NOMO-1 (cell line): ENCODE measurements around the gene SLAMF9.

Experiments used
- DNase-seq, 2 experiments: peaks; one replicate each; lab custom pipeline; 2025; ENCODE audit not compliant: unreplicated experiment in 2 of 2; lab: John Stamatoyannopoulos, UW

The SLAMF9 gene

DNA sequence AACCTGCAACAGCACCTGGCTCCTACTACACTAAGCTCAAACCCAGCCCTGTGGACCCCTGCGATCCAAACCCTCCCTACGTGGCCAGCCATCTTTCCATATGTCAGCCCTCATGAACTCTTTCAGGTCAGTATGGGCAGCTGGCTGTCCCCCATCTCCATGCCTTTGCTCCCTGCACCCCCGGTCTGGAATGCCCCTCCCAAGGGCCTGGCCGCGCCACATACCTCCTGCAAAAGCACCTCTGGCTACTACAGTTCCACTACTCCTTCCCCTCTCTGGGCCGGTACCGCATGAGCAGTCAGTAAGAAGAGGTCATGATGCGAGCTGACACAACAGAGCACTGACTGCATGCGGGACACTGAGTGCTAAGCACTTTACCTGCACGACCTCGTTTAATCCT, 18.7 kb downstream of the SLAMF9 start:
- DNase-seq = no peak

DNA sequence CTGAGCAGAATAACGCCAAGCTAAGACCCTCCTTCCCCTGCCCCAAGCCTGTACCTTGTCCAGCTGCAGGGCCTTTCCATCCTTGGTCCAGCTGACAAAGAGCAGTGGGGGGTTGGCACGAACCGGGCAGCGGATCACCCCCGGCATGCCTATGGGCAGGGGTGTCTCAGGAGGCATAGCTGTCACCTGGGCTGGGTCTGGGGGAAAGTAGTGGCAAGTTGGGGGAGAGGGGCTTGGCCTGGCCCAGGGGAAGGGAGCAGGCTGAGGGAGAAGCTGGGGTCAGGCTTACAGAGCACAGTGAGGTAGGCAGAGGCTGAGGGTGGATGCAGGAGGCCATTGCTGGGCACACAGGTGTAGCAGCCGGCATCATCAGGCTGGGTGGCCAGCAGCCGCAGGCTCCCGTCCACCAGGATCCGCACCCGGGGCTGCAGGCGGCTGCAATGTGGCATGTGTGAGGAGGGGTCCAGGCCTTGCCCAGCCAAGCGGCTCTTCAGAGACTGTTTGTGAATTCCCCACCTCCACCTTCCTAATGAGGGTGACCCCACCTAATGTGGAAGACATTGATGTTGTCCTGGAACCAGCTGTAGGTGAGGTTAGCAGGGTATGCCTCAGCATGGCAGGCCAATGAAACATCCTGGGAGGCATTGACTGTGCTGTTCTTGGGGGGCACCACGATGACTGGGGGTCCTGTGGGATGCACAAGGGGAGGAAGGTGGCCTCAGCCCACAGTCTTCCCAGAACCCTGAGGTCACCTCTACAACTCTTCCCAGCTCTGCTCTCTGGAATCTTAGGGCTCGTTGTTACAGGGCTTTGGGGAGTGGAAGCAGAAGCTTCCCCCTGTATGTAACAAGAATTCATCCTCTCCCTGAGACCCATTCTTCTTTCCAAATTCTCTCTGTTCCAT, 19.6 kb downstream of the SLAMF9 start:
- DNase-seq = no peak

DNA sequence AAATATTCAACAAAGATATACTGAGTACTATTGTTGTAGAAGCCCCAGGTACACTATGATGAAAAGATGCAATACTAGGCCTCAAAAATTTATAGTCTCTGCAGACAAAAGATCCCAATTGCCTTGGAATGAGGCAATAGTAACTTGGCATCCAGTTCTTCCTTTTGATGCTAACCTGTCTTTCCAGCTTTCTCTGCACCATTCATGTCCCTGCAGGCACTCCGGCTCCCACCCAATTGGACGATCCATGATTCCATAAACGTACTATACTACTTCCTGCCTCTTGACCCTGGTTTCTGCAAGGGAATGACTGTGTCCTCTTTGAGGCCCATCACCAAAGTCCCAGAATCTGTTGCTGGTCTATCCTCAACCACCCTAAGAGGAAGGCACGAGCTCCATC, 20.7 kb downstream of the SLAMF9 start:
- no peak for DNase-seq

DNA sequence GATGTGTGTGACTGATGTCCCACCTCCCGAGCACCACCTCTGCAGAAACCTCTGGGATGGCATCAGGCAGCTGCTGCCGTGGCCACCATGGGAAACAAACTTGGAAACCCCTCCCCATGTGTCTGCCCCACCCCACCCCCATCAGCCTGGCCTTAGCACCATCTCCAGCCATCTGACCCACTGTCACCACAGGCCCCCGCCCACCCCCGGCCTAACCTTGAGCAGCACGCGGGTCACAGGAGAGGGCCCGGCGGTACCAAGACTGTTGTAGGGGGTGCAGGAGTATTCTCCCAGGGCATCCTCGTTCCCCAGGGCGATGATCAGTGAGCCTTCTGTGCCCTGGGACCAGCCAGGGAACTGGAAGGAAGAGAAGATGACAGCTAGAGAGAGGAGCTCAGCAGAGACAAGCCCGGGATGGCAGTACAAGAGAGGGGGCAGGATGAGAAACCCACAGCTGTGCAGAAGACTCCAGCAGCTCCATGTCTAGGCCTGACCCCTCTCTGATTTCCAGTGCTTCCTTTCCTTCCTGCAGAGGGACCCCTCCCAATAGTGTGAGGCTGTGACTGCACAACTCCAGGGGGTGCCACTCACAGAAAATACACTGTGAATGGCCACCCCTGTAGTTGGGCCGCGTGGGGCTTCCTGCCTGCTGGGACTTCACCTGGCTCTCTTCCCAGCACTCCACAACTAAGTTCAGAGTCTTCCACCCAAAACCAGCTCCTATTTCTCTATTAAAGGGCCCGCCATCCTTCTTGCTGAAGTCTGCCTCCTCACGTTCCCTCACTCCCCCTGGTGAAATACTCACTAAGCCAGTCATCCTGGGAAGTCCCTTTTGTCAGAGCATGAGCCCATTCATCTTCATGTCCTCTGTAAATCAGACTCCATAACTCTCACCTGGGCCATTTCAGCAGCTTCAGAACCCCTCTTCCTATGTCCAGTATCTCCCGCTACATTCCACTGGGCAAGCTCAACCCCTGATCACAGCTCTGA, 21.4 kb downstream of the SLAMF9 start:
- no peak for DNase-seq

DNA sequence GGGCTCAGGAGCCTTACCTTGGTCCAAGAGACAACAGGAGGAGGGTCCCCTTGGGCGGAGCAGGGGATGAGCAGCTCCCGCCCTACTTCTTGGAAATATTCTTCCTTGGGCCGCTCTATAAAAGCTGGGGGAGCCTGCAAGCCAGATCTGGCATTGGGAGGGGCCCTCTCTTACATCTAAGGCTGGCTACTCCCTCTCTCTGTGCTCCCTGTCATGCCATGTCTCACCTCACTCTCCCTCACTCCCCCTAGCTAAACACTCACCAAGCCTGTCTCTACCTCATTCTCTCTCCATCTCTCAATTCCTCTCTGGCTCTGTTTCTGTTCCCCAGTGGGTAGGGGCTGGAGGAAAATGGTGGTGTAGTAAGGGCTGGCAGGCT, 22.3 kb downstream of the SLAMF9 start:
- DNase-seq = no peak

DNA sequence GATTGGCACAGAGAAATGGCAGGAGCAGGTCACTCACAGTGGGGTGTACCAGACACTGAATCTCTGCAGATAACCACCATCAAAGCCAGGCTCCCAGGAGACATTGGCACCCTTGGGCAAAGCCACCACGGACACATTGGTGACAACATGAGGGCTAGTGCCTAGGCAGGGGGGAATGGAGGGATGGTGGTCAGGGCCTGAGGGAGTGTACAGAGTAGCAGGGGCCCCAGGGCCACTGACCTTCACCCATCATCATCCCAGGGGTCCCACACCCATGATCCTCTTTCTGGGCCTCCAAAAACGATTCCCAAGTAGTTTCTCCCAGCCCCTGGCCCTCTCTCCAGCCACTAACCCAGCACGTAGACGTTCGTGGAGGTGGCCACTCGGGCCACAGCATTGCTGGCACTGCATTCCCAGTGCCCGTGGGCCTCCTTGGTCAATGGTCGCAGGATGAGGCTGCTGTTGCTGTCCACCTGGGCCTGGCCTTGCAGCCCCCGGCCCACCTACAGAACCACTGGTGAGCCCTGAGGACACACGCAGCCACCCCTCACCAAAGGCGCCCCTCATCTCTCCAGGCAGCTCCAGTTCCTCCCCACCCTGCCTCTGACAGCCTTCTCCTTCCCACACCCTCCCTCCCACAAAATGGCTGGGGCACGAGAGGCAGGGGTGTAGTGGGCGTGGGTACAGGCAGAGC, 22.8 kb downstream of the SLAMF9 start:
- DNase-seq = no peak

DNA sequence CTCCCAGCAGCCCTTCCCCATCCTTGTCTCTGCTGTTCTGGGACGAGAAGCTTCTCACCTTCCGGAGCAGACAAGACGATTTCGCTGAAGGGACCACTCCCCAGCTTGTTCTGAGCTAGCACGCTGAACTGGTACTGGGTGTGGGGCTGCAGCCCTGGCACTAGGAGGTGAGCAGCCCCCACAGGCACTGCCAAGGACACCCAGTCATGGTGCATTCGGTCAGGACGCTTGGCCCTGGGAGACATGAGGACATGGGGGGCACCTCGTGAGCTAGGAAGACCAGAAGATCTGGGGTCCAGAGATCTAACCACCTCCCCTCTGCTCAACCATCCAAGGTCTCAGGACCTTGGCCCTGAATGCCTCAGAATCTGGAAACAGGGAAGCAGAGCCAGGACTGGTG, 23.4 kb downstream of the SLAMF9 start:
- DNase-seq = no peak

DNA sequence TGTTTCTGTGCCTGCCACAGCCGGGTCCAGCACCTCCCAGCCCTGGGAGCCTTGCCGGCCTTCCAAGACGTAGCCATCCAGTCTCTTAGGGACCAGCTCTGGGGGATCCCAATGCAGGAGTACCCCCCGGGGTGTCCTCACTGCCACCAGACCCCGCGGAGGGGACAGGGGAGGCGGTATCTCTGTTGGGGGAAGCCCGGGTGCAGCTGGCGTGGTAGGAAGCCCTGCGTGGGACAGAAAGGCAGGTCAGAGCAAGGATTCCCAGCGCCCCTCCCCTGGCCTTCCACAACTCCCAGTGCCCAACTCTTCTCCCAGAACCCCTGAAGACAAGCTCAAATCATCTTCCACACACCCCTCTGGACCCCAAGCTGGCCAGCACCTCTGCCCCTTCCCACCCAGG, 23.8 kb downstream of the SLAMF9 start:
- DNase-seq = no peak

DNA sequence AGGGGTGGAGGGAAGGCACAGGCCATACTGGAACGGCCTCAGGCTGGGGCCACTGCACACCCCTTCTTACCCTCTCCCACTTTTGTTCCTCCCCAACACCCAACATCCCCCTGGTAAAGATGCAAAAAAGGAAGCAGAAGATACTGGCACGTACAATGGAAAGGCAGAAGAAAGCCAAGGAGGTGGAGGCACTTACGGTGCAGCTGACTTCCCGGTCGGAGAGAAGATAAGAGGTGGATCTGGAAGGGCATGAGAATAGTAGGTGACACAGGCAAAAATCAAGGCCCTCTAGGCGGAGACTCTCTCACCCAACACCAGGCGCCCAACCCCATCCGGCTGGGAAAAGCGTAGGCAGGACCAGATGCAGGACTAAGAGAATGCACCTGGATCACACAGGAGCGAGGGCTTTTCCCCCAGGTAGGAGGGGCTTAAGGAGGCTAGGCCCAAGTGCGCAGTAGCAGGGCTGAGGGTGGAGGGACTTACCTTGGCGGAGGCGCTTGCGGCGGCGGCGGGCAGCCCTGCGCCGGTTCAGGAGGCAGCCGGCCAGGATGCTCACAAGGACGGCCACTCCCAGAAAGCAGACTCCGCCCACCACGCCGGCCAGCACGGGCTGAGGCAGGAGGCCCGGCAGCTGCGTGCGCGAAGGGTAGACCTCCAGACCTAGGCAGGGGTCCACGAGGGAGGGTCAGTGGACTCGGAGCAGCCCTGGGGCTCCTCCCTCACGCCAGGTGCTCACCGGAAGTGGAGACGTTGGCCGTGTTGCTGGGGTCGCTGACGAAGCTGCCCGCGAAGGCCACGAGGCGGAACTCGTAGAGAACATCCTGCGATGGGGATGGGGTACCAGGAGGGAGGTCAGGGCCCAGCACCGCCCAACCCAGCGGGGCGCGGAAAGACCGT, 24.6 kb downstream of the SLAMF9 start:
- no peak for DNase-seq

DNA sequence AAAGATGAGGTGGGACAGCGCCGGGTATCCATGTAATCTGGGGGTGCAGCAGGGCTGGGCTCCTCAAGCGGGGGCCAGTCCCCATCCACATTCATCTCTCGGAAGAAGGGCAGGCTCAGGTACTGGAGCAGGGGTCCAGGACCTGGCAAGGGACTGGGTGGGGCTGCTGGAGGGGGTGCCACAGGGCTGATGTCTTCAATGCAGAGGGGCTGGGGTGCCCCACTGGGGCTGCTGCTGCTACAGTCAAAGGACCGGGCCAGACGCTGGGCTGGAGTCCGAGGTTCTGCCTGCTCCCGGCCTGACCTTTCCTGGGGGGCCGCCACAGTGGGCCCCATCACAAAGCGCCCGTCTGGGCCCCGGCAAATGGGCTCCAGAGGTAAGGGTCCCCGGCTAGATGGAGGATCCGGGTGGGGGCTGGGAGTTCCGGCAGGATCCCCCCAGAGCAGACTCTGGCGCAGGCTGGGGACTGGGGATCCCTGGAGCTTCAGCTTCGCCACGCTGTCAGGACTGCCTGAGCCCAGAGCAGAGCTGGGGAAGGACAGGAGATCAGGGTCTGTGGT, 25.5 kb downstream of the SLAMF9 start:
- DNase-seq = no peak

DNA sequence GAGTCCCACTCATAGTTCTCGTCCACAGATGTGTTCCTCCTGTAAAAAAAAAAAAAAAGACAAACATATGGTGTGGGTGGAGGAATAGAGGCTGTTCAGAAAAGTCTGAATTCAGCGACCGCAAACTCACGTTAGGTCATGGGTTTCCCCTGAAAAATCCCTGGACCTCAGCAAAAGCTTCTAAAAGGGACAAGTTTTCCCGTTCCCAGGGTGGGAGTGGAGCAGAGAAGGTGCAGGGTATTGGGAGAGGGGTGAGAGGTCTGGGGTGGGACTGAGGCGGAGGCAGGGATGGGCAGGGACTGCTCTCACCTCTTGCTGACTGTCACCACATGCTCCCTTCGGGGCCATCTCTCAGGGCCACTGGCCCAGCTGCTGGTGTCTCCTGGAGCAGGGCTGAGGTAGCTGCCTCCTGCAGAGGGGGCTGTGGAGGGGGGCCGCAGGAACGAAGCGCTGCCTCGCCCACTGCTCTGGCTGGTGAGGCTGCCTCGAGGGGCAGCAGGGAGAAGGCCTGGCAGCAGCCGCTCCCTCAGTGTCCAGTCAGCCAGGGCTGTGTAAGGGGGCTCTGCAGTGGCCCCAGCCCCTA, 26.1 kb downstream of the SLAMF9 start:
- no peak for DNase-seq

DNA sequence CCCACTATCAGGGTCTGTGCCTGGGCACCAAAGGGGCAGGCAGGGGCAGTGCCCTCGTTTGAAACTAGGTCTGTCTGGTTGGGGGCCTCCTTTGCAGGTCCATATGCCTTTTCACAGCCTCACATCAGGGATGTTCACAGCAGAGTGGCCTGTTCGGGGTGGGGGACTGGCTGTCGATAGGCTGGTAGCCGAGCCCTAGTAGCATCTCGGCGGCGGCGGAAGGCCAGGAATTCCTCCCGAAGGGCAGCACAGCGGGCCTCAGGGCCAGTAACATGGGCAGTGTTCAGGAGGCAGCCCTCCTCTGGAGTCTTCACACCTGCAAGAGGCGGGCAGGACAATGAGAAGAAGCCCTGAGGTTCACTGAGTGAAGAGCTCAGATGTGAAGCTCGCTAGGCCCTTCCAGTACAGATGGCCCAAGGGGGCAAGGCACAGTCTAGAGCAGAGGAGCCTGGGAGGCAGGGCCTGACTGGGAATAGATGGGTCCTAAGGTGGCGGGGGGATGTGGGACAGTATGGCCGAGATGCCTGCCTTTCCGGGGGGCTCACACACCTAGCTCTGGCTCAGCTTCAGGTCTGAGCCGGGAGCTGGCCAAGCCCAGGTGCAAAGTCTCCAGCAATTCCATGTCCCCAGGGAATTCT, 26.7 kb downstream of the SLAMF9 start:
- no peak for DNase-seq

DNA sequence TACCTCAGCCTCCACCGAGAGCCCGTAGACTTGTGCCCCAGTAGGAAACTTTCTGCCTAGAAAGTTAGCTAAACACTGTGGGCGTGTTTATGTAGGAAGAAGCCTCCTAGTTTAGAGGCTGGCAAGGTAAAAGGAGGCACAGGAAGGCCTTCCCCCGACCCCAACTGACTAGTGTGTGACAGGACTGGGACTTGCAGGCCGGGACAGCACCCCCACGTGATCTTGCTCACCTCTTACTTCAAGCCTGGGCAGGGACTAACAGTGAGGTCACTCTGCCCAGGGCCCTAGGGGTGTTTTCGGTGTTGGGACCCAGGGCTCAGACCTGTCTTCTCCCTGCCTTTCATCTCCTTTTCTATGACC, 28.3 kb downstream of the SLAMF9 start:
- DNase-seq = no peak

DNA sequence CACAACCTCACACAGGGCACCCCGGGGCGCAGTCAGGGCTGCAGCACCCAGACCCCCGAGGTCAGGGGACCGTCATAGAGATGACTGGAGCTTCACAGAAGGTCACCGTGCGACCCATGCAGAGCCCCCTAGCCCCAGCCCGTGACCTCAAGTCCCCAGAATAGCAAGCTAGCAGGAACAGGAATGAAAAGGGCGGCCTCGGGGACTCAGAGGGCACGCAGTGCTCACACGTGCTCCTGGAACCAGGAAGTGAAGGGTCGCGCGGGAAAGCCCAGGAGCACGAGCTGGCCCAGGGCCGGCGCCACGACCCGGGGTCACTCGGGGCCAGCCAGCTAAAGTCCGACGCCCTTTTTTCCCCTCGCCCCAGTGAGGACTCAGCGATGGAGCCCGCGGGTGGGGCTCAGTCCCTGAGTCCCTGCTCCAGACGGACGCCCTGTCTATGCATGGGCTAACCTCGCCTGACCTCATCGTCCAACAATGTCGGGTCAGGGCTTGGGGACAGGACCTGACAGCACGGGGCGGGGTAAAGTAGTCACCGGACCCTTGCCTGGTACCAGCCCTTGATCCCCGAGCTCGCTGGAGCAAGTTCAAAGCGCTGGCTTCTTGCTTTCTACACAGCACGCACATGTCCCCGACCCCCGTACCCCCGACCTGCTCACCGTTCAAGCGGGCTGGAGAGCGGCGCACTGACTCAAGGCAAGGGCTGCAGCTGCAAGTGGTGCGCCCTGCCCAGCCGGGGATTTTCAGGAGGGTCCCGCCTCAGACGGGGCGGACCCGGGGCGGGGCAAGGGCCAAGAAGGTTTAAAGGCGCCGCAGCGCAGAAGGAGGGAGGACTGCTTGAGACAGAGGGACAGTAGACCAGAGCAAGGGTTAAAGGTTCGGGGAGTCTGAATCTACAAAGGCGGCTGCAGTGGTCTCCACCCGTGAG, 29.0 kb downstream of the SLAMF9 start, which contains the start of gene TAGLN2:
Gene TAGLN2, minus strand, starts transcription at position 717 of the 928 bp plus-strand sequence. CDS start 4,998 bp downstream, outside the sequence.
- peak; percentile 92 for DNase-seq

DNA sequence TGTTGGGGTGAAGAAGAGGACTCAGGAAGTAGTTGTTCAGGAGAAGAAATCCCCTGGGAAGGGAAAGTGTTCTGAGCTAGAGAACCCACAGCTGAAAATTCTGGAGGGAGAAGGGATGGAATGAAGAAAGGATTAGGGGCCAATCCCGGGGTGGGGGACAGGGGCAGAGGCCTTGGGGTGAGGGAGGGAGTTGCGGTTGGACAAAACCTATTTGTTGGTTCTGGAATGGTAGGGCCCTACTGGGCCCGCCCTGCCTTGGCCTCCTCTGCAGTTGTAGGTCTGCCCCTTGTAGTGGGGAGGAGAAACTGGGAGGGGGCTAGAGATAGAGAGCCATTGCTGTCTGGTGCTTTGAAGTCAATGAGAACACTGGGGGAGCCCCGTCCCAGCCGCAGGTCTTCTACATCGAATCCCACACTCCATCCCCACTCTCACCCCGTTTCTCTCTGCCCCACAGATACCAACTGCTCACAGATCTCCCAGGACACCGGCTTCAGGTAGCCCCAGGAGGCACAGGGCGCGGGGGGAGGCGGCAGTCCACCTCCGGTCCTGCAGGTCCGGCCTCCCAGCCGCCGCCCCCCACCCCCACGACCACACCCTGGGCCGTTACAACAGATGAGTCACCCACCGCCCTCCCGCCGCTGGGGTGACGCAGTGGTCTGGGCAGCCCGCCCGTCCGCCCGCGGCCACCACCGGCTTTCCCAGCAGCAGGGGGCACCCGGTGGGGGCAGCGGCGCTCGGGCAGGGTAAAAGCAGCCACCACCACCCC, 29.8 kb downstream of the SLAMF9 start:
- DNase-seq = peak; percentile 40 to 54

DNA sequence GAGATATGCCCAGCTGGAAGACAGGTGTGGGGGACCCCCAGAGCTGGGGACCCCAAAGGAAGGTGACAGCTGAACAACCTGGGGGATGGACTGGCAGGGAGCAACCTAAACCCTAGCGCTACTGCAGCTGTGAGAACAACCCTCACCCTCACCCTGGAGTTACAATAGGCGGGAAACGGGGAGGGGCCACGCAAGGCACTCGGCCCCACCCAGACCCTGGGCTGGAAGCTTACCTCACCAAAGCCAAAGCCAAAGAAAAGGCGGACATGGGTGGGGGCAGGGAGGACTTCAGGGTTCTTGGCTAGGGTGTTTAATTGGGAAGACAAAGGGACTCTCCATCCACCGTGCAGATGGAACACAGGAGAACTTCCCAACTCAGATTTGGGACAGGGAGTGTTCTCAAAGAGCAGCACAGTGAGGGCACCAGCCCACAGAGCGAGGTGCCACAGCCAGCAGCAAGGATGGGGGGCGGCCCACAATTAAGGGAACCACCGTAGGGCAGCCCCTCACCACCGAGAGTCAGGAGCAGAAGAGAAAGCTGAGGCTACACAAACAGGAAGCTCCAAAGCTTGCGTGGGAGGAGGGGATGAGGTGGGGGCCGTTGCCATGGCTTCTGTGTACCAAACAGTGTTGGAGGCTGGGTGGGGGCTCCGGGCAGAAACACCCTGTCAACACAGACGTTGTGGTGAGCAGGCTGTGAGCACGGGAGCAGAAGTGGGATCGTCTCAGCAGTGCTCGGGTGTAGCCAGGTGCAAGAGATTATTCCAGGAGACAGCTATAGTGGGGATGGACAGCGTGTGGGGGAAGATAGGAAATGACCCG, 30.6 kb downstream of the SLAMF9 start:
- DNase-seq = peak; percentile 73 to 81
